ENCODE results near the gene MED27. TPM values are rescaled to one million over a fixed set of nuclear protein-coding genes. Genes with fewer than 3 reads are reported as not detected.

The MED27 gene
- total and polyA plus RNA-seq, 9 of the 15 experiments (the other 6 are each of a cell fraction or from before 2014, with no cell fraction given), result 24.4 to 91.0 (median 36.1) TPM

DNA sequence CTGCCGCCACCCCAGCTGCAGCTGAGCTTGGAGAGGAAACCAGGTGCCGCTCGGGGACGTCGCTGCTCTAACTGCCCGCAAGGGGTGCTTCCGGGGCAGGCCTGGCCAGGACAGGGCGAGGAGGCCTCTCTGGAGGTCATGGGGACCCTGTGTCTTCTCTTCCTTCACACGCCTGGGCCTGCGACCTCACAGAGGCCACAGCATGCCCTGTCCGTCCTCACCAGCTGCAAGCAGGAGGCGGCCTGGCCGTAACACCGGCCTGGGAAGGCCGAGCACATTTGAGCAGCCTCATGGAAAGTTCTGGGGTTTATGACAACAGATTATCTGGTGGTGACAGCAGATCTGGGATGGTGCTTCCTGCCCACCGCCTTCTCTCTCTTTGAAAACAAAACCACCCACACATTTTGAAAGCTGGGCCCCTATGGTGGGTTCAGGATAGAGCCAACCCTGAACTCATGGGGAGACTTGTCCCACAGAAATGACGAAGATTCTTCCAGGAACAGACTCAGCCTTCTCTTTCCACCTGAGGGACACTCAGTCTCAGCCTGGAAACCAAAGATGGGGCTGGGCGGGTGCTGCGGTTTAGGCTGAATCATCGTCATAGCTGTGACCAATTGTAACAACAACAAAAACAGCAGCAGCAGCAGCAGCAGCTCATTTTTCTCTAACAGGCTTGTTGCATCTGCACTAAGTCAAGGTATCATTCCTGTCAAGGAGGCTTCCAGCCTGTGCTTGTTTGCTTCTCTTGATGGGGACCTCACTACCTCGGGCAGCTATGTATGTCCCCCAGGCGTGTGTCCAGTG lies 240.2 kb downstream of the MED27 start (continued):
- TF ChIP-seq SIN3B (IDR thresholded peaks at IDR 0.05; ENCODE audit: low read depth) (no peak), MAFG (tag; conservative IDR thresholded peaks at IDR 0.05) (no peak; the same call in 1 of the 2 replicates), RUNX1 (IDR thresholded peaks at IDR 0.05; ENCODE audit: low read depth) (no peak), RBM25 (IDR thresholded peaks at IDR 0.05; ENCODE audit: low read depth, low read length, severe bottlenecking) (peak; percentile 47)
- TF ChIP-seq, protein P1, sequence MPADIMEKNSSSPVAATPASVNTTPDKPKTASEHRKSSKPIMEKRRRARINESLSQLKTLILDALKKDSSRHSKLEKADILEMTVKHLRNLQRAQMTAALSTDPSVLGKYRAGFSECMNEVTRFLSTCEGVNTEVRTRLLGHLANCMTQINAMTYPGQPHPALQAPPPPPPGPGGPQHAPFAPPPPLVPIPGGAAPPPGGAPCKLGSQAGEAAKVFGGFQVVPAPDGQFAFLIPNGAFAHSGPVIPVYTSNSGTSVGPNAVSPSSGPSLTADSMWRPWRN (IDR thresholded peaks at IDR 0.05; ENCODE audit: low read depth), result no peak
- TF ChIP-seq, protein P2, sequence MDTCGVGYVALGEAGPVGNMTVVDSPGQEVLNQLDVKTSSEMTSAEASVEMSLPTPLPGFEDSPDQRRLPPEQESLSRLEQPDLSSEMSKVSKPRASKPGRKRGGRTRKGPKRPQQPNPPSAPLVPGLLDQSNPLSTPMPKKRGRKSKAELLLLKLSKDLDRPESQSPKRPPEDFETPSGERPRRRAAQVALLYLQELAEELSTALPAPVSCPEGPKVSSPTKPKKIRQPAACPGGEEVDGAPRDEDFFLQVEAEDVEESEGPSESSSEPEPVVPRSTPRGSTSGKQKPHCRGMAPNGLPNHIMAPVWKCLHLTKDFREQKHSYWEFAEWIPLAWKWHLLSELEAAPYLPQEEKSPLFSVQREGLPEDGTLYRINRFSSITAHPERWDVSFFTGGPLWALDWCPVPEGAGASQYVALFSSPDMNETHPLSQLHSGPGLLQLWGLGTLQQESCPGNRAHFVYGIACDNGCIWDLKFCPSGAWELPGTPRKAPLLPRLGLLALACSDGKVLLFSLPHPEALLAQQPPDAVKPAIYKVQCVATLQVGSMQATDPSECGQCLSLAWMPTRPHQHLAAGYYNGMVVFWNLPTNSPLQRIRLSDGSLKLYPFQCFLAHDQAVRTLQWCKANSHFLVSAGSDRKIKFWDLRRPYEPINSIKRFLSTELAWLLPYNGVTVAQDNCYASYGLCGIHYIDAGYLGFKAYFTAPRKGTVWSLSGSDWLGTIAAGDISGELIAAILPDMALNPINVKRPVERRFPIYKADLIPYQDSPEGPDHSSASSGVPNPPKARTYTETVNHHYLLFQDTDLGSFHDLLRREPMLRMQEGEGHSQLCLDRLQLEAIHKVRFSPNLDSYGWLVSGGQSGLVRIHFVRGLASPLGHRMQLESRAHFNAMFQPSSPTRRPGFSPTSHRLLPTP (IDR thresholded peaks at IDR 0.05; ENCODE audit: borderline replicate concordance, extremely low read depth, insufficient read length), result no peak
- TF ChIP-seq, protein P3, sequence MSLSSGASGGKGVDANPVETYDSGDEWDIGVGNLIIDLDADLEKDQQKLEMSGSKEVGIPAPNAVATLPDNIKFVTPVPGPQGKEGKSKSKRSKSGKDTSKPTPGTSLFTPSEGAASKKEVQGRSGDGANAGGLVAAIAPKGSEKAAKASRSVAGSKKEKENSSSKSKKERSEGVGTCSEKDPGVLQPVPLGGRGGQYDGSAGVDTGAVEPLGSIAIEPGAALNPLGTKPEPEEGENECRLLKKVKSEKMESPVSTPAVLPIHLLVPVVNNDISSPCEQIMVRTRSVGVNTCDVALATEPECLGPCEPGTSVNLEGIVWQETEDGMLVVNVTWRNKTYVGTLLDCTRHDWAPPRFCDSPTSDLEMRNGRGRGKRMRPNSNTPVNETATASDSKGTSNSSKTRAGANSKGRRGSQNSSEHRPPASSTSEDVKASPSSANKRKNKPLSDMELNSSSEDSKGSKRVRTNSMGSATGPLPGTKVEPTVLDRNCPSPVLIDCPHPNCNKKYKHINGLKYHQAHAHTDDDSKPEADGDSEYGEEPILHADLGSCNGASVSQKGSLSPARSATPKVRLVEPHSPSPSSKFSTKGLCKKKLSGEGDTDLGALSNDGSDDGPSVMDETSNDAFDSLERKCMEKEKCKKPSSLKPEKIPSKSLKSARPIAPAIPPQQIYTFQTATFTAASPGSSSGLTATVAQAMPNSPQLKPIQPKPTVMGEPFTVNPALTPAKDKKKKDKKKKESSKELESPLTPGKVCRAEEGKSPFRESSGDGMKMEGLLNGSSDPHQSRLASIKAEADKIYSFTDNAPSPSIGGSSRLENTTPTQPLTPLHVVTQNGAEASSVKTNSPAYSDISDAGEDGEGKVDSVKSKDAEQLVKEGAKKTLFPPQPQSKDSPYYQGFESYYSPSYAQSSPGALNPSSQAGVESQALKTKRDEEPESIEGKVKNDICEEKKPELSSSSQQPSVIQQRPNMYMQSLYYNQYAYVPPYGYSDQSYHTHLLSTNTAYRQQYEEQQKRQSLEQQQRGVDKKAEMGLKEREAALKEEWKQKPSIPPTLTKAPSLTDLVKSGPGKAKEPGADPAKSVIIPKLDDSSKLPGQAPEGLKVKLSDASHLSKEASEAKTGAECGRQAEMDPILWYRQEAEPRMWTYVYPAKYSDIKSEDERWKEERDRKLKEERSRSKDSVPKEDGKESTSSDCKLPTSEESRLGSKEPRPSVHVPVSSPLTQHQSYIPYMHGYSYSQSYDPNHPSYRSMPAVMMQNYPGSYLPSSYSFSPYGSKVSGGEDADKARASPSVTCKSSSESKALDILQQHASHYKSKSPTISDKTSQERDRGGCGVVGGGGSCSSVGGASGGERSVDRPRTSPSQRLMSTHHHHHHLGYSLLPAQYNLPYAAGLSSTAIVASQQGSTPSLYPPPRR (CRISPR knock-in tag; IDR thresholded peaks at IDR 0.05; ENCODE audit: borderline replicate concordance), result no peak
- TF ChIP-seq, protein P4, sequence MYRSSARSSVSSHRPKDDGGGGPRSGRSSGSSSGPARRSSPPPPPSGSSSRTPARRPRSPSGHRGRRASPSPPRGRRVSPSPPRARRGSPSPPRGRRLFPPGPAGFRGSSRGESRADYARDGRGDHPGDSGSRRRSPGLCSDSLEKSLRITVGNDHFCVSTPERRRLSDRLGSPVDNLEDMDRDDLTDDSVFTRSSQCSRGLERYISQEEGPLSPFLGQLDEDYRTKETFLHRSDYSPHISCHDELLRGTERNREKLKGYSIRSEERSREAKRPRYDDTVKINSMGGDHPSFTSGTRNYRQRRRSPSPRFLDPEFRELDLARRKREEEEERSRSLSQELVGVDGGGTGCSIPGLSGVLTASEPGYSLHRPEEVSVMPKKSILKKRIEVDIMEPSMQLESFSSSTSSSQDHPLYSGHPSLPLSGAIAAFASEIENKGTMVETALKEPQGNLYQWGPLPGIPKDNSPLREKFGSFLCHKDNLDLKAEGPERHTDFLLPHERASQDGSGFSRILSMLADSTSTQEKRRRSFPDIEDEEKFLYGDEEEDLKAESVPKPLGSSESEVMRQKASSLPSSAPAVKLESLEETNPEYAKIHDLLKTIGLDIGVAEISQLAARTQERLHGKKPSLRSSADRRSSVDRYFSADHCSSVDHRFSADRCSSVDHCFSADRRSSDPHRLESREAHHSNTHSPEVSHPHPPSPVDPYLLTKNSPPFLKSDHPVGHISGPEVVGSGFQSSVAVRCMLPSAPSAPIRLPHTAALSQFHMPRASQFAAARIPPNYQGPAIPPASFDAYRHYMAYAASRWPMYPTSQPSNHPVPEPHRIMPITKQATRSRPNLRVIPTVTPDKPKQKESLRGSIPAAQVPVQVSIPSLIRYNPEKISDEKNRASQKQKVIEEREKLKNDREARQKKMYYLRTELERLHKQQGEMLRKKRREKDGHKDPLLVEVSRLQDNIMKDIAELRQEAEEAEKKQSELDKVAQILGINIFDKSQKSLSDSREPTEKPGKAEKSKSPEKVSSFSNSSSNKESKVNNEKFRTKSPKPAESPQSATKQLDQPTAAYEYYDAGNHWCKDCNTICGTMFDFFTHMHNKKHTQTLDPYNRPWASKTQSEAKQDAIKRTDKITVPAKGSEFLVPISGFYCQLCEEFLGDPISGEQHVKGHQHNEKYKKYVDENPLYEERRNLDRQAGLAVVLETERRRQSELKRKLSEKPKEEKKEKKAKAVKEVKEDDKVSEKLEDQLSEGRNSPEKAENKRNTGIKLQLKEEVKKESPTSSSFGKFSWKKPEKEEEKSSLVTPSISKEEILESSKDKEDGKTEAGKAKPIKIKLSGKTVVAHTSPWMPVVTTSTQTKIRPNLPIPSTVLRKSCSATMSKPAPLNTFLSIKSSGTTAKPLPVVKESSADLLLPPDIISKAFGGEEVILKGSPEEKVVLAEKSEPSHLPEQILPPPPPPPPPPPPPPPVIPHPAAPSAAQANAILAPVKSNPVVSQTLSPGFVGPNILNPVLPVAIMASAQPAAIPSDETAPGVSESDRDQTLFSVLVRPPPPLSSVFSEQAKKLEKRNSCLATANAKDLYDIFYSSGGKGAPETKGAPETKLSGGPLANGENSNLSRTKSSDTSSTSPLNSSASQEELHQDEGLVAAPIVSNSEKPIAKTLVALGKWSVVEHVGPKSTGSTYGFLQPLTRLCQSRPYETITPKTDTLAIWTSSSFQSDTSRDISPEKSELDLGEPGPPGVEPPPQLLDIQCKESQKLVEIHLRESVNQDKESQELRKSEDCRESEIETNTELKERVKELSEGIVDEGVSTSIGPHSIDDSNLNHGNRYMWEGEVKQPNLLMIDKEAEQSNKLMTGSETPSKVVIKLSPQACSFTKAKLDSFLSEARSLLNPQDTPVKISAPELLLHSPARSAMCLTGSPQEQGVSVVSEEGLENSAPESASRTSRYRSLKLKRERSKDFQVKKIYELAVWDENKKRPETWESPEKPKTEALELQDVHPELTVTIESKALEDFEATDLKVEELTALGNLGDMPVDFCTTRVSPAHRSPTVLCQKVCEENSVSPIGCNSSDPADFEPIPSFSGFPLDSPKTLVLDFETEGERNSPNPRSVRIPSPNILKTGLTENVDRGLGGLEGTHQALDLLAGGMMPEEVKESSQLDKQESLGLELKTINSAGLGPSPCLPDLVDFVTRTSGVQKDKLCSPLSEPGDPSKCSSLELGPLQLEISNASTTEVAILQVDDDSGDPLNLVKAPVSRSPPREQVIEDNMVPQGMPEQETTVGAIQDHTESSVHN (IDR thresholded peaks at IDR 0.05; ENCODE audit: borderline replicate concordance in 1 of 2, low read depth in 1 of 2), result no peak

Measured in K562 (cell line).